ENCODE measurements around the gene C3orf18.
A peak's percentile ranks its signal among the peaks of the same experiment; 100 is the strongest.
"Not testable (repeated sequence)": the region's sequence is repeated elsewhere in the genome, so short reads cannot be mapped to it uniquely, and the experiment has no call there.

The C3orf18 gene

DNA sequence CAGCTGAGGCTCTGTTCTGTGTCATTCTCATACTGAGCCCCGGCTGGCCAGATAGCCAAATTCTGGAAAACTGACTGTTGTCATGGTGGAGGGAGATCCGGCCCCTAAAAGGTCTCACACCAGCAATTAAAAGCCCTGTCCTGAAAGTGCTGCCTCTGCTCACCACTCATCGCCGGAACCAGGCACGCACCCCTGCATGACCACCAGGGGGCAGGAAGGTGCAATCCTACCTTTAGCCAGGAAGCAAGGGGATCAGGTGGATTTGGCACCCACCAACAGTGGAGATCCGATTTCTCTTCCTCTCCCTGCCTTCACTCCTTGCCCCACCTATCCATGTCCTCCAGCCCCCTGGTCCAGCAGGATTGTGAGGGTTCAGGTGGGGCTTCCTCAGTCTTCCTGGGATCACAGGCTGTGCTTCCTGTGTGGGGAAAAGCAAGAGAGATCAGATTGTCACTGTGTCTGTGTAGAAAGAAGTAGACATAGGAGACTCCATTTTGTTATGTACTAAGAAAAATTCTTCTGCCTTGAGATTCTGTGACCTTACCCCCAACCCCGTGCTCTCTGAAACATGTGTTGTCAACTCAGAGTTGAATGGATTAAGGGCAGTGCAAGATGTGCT is 48.0 kb downstream of the C3orf18 start:
- peak; percentile 73 for DNase-seq

- DNase-seq, result no peak
These were observed 49.1 kb downstream of the C3orf18 start for GRCh38 chr3:50518436-50518835.

DNA sequence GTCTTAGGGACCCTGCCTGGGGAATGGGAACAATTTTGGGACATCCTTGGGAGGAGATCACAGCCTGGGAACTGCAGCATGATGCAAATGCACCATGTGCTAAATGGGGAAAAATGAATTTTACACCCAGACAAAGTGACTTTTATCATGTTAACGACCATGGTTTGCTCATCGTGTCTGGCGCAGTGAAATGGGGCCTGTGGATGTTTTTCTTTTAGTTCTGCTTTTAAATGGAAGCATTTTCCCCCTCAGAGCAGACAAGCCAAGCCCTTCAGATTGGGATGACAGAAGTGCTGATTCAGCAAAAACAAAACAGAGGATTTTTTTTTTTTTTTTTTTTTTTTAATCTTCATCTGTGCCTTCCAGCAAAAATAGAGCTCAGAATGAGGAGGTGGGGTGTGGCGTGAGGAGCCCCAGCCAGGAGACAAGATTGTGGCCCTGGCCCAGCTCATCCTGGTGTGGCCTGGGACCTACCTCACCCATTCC is 49.8 kb downstream of the C3orf18 start:
- DNase-seq, result no peak

- DNase-seq, result no peak
These were observed 51.1 kb downstream of the C3orf18 start for GRCh38 chr3:50516440-50516871.

- no peak for DNase-seq
These were observed 51.7 kb downstream of the C3orf18 start for GRCh38 chr3:50515565-50516439.

- DNase-seq, result not testable (repeated sequence)
These were observed 54.6 kb downstream of the C3orf18 start for GRCh38 chr3:50512908-50513307.

GRCh38 chr3:50512131-50512530 is 55.4 kb downstream of the C3orf18 start:
- DNase-seq, result no peak

- no peak for DNase-seq
These were observed 57.2 kb downstream of the C3orf18 start for GRCh38 chr3:50510325-50510724.

GRCh38 chr3:50509715-50510114 is 57.8 kb downstream of the C3orf18 start:
- no peak for DNase-seq

GRCh38 chr3:50508821-50509220 is 58.7 kb downstream of the C3orf18 start:
- no peak for DNase-seq

All from activated naive CD4-positive, alpha-beta T cell treated with anti-CD3 and anti-CD28 coated beads, Interleukin-2, amount 50 U/mL, for 16 hours (primary cell).